HT1080 (cell line): Measurements from ENCODE around the gene IFITM1. TPM values are rescaled to one million over a fixed set of nuclear protein-coding genes. Genes with fewer than 3 reads are reported as not detected.
A peak's percentile ranks its signal among the peaks of the same experiment; 100 is the strongest.
"Not testable (repeated sequence)": the region's sequence is repeated elsewhere in the genome, so short reads cannot be mapped to it uniquely, and the experiment has no call there.

Experiments
- DNase-seq: peaks from one replicate; pipeline ENCODE4 v3.0.0-alpha.2; 2015; ENCODE audit warnings: low read depth
- total RNA-seq: library from RNA; depleted of rRNA; stranded (reverse); fragments of >200 nt; shearing (Covaris generic); gene quantifications from 2 replicates; pipeline ENCODE4 v1.2.3, GENCODE V29; 2014

The IFITM1 gene
- total RNA-seq, 1 experiment from 2014 or later: 5.4 TPM

GRCh38 chr11:307766-308708 is 5.8 kb upstream of the IFITM1 start, which contains the start of gene IFITM2:
Gene IFITM2, plus strand, starts transcription at chr11:307816. Its CDS starts 377 bp downstream, at chr11:308193.
- DNase-seq: peak; percentile 80

- DNase-seq: not testable (repeated sequence)
These were observed 4.8 kb upstream of the IFITM1 start for GRCh38 chr11:308740-309665.

- not testable (repeated sequence) for DNase-seq
These were observed 3.8 kb upstream of the IFITM1 start for GRCh38 chr11:309979-310572.

GRCh38 chr11:311013-311748 is 2.7 kb upstream of the IFITM1 start:
- not testable (repeated sequence) for DNase-seq

GRCh38 chr11:312092-312816 is 1.6 kb upstream of the IFITM1 start:
- DNase-seq: no peak

- DNase-seq: no peak
These were observed 495 bp upstream of the IFITM1 start for GRCh38 chr11:313304-313786.

- DNase-seq: not testable (repeated sequence)
These were observed 675 bp downstream of the IFITM1 start for GRCh38 chr11:314554-314875.

- no peak for DNase-seq
These were observed 1.2 kb downstream of the IFITM1 start for GRCh38 chr11:315051-315481.

GRCh38 chr11:315516-315994 is 1.7 kb downstream of the IFITM1 start:
- no peak for DNase-seq

GRCh38 chr11:316031-316701 is 2.3 kb downstream of the IFITM1 start:
- DNase-seq: no peak

GRCh38 chr11:316891-317301 is 3.1 kb downstream of the IFITM1 start:
- DNase-seq: no peak

GRCh38 chr11:317668-318404 is 4.0 kb downstream of the IFITM1 start:
- DNase-seq: not testable (repeated sequence)

- DNase-seq: not testable (repeated sequence)
These were observed 4.7 kb downstream of the IFITM1 start for GRCh38 chr11:318405-319120.

- DNase-seq: peak; percentile 24
These were observed 5.5 kb downstream of the IFITM1 start for GRCh38 chr11:319121-319887.

GRCh38 chr11:319888-320273 is 6.0 kb downstream of the IFITM1 start:
- DNase-seq: not testable (repeated sequence)

GRCh38 chr11:324156-324555 is 10.3 kb downstream of the IFITM1 start:
- no peak for DNase-seq
